Ramos (cell line): ENCODE data around the gene THOC1.
"Not testable (repeated sequence)": the region's sequence is repeated elsewhere in the genome, so short reads cannot be mapped to it uniquely, and the experiment has no call there.

Experiments used
- in situ Hi-C: fragments of 300-500 bp; cut with MboI; formaldehyde crosslinking; loops from one replicate; pipeline ENCODE4 v1.14.3; 2022; ENCODE audit warnings: low sequenced_read_pairs; ENCODE audit not compliant: unreplicated experiment

The THOC1 gene

GRCh38 chr18:267688-268552 is at the start of gene THOC1:
Gene THOC1, minus strand, starts transcription at chr18:268047. Its CDS starts 28 bp downstream, at chr18:268019.
- in situ Hi-C loops = no loop called here

GRCh38 chr18:317618-318017 is 49.8 kb upstream of the THOC1 start:
- in situ Hi-C loops = no loop called here

DNA sequence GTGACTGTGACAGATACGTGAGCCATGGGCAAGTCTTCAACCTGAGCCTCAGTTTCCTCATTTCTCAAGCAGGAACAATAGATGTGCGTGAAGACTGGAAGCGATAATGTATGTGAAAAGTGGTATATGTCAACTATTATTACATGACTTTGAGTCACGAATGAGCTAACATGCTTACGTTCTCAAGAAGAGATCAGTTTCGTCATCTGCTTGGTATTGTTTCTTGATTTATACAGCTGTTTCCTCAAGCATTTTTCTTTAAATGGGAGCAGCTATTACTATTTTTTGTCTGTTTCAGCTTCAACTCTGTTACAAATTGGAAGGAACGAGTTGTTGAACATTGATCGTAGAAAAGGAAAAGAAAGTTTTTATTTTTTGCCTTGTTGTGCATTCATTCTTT is 48.5 kb upstream of the THOC1 start:
- in situ Hi-C loops = no loop called here

GRCh38 chr18:313931-314330 is 46.1 kb upstream of the THOC1 start:
- in situ Hi-C loops = no loop called here

DNA sequence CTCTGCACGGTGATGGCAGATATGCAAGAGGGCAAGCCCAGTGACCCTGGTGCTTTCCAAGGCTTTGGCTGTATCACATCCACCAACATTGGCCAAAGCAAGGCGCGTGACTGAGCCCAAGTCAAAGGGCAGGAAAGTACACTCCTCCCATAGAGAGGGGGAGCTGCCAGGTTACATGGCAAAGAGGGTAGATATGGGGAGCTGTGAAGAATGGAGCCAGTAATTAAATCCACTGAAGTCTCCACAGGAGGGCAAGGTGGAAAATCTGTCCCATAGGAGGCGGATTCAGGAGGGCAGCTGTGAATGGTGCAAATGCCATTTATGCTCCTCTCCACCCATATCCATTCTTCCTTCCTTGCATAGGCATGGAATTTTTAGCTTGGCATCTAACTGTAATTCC is 44.6 kb upstream of the THOC1 start:
- in situ Hi-C loops = no loop called here

DNA sequence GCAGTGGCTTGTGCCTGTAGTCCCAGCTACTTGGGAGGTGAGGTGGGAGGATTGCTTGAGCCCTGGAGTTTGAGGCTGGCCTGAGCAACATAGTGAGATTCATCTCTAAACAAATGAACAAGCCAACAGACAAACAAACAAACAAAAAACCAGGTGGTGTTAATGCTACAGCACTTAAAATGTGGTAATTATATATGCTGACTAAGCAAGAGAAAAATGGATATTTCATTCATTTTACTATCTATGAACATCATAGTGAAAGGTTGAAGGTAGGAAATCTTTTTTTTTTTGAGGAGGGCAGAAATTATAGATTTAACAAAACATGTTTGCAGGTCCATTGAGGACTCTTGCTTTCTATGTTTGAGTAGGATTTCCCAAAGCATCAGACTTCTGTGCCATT is 42.2 kb upstream of the THOC1 start:
- in situ Hi-C loops = no loop called here

- in situ Hi-C loops = not testable (repeated sequence)
Observed at GRCh38 chr18:308086-308485, 40.2 kb upstream of the THOC1 start.

DNA sequence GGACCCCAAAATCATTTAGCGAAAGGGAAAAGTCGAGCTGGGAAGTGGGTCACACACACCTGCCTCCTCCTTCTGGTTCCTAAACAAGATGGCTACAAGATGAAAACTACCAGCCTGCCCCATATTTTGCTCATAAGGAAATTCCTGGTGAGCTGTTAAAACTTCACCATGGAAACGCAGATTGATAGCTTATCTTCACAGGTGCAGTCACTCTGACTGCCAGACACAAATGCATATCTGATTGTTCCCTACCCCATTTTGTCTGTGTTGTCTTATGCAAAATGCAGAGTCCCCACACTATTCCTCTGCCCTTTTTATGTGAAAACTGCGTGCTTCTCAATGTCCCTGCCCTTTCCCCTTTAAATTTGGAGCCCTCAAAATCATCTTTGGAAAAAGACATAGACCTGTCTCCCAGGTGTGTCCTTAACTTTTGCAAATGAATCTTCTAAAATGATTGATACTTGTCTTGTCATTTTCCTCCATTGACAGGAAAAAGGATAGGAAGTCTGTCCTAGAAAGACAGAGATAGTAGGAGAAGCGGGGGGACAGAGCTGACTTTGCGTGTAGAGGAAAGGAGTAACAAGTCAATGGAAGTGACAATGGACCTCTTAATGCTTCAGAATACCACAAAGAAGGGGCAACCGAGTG is 38.9 kb upstream of the THOC1 start:
- in situ Hi-C loops = no loop called here

- in situ Hi-C loops = no loop called here
Observed at GRCh38 chr18:305003-305501, 37.2 kb upstream of the THOC1 start.

DNA sequence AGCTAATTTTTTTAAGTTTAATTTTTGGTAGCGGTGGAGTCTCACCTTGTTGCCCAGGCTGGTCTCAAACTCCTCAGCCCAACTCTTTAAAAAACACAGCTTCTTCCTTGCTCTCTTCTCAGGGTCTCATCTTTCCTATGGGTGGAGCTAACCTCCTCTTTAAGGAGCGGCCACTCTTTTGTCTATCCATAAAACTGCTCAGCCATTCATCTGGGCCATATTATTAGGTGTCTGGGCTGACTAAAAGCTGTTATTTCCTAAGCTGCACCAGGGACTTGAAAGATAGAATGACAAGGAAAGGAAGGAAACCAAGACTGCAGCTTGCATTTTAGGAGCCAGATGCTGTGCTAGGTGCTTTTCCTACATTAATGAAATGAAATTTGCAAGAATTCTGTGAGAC is 35.8 kb upstream of the THOC1 start:
- in situ Hi-C loops = no loop called here

DNA sequence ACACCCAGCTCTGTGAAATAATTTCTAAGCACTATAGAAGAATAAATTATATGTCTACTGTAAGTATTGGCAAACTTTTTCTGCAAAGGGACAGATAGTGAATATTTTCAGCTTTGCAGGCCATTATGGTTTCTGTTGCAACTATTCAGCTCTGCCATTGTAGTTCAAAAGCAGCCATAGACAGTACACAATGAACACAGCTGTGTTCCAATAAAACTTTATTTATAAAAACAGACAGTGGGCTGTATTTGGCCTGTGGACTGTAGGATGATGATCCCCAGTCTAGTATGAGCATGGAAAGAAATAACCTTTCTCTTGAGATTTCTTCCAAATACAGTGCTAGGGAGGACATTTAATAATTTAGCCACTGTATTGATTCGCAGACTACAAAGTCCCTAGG is 35.2 kb upstream of the THOC1 start:
- in situ Hi-C loops = no loop called here

- in situ Hi-C loops = no loop called here
Observed at GRCh38 chr18:302097-302496, 34.2 kb upstream of the THOC1 start.

GRCh38 chr18:297936-298335 is 30.1 kb upstream of the THOC1 start:
- in situ Hi-C loops = no loop called here

- in situ Hi-C loops = no loop called here
Observed at GRCh38 chr18:295756-296490, 28.1 kb upstream of the THOC1 start.

GRCh38 chr18:294566-294965 is 26.7 kb upstream of the THOC1 start:
- in situ Hi-C loops = no loop called here

- in situ Hi-C loops = no loop called here
Observed at GRCh38 chr18:293536-293935, 25.7 kb upstream of the THOC1 start.

DNA sequence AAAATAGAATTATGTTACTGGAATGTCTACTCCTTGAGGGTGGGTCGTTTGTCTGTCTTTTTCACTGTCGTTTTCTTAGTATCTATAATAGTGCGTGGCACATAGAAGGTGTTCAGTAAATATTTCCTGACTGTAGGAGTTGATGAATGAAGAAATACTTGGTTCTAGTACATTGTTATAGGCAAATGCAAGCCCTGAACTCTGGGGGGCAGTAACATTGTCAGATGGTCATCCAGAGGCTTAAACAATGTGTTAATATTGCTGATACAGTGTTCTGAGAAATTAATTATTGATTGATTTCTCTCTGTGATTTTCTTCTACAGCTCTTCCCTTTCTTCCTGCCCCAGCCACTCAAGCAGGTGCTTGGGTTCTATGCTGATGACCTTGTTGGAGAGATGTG is 24.4 kb upstream of the THOC1 start:
- in situ Hi-C loops = no loop called here

GRCh38 chr18:289970-290369 is 22.1 kb upstream of the THOC1 start:
- in situ Hi-C loops = not testable (repeated sequence)

DNA sequence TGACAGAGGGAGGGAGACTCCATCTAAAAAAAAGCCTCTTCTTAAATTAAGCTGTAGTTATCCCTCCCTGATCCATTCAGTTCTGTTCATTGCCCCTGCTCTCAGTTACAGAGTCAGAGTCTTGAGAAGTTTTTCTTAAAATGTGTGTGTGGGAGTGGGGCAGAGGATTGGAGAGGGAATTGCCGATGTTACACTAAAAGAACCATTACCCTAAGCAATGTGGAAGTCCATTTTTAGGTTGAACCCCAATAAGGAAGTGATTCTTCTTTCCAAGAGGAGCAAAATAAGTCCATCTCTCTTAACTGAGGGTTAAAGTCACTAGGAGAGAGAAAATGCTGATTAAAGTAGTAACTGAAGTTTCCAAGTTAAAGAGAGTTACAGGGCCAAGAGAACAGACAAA is 21.2 kb upstream of the THOC1 start:
- in situ Hi-C loops = no loop called here

DNA sequence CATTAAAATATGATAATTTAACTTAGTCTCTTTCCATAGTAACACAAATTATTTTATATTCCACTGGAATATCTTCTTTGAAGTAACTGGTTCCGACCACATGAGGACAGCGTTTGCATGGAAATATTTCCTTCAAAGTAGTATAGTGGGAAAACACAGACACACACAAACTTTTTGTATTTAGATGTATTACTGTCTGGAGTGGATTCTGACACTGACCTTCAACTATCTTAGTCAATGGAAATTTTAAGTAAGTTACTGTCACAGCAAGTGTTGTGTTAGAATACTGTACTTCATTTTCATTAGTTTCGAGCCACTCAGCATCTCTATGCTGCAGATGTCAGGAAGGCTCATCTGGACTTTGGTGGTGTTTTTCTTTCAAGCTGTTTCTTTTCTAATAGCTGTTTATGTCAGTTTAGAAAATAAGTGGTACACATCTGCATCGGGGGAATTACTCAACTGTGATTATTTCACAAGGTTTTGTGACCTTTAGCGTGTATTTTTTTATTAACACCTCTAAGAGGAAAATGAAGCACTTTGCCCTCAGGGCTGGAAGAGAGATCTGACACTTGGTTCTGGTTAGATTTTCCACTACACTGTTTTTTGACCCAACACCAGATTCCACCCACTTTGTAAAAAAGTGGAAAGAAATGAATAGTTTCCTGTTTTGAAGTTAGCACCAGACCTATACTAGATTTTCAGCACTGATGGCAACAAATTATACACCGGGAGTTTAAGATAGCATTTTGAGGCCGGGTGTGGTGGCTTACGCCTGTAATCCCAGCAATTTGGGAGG is 18.9 kb upstream of the THOC1 start:
- in situ Hi-C loops = no loop called here
